ENCODE data around the gene IL11. TPM values are rescaled to one million over a fixed set of nuclear protein-coding genes. Genes with fewer than 3 reads are reported as not detected.

IL11 gene
- total RNA-seq, 4 donors from 2014 or later, result 0.21 TPM; not detected in 3

DNA sequence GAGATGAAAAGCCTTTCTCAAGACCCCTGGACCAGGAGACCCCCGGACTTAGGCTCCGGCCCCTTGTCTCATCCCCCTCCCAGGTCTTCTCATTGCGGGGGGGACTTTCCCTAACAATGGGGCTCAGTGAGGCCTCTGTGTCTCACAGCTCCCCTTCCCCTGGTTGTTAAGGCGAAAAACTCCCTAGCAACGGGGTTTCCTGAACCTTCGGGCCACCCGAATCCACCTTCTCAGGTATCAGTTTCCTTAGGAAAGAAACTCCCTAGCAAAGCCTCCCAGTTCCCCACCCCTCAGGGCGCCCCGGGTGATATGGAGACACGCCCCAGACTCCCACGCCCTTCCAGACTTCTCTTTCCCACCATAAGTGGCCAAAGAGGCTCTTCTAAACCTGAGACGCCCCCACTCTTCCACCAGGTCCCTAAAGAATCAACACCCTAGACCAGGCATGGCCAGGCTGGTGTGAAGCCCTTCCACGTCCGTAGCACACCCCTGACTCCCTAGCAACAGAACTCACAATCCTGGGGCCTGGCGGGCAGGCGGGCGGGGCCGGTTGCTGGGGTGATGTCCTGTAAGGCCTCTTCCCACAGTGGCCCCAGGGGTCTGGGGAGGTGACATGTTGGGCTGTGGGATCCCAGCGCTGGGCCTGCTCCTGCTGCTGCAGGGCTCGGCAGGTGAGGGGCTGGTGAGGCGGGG, 6.1 kb upstream of the IL11 start, which contains the start of gene TMEM190:
TSS of gene TMEM190 (plus strand) at position 586 of the 693 bp plus-strand sequence. CDS start at position 614, 28 bp downstream.
- Histone ChIP-seq H3K36me3 (no peaks in the 10 kb centered on the region), H3K4me1 (peaks cover 0 to 18% (median 0%) of the 10 kb centered on the region in 4 donors), H3K9me3 (no peaks in the 10 kb centered on the region), H3K4me3 (no peak within 1 kb of the TSS), H3K27ac (no peak within 1 kb of the TSS), H3K27me3 (peaks cover 3 to 69% of the 10 kb centered on the region in 2 donors)
- WGBS, 2 donors, result 53 to 56% methylated on average over 20 to 21 of the region's 21 CpGs
- TF ChIP-seq POLR2A (IDR thresholded peaks at IDR 0.05) (no peak), CTCF (IDR thresholded peaks at IDR 0.05) (no peak), EP300 (IDR thresholded peaks at IDR 0.05) (no peak)
- DNase-seq (ENCODE audit: low spot score in 2 of 2), result no peak

GRCh38 chr19:55373993-55374757, 3.9 kb upstream of the IL11 start:
- no peak for DNase-seq (ENCODE audit: low spot score in 2 of 2)
- Histone ChIP-seq H3K9me3 (no peaks in the 10 kb centered on the region), H3K27me3 (peaks cover 7 to 90% of the 10 kb centered on the region in 2 donors), H3K27ac (peak overlapping the region in 2 of 4 donors; percentile 38 to 72), H3K36me3 (no peaks in the 10 kb centered on the region), H3K4me3 (peak overlapping the region in 1 of 4 donors; percentile 24), H3K4me1 (peaks cover 0 to 31% (median 8%) of the 10 kb centered on the region in 4 donors)
- WGBS, 2 donors, result 22% methylated on average over 8 to 14 of the region's 31 CpGs
- TF ChIP-seq POLR2A (IDR thresholded peaks at IDR 0.05), result no peak
- no peak for TF ChIP-seq CTCF (IDR thresholded peaks at IDR 0.05)
- no peak for TF ChIP-seq EP300 (IDR thresholded peaks at IDR 0.05)

DNA sequence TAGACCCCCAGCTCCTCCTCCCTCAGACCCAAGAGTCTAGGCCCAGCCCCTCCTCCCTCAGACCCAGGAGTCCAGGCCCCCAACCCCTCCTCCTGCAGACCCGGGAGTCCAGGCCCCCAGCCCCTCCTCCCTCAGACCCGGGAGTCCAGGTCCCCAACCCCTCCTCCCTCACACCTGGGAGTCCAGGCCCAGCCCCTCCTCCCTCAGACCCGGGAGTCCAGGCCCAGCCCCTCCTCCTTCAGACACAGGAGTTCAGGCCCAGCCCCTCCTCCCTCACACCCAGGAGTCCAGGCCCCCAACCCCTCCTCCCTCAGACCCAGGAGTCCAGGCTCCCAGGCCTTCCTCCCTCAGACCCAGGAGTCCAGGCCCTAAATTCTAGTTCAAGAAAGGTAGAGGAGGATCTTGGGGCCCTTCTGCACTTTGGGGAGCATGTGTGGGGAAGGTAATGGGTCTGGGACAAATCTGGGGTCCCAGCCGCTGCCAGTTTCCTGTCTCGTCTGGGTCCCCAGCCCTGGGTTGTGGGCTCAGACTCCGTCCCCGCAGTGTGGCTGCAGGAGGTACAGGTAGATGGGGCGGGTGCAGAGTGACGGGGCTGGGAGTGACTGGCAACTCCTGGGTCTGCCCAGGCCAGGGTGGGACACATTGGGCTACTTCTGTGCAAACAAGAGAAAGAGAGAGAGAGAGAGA, 3.2 kb upstream of the IL11 start:
- no peak for TF ChIP-seq POLR2A (IDR thresholded peaks at IDR 0.05)
- TF ChIP-seq EP300 (IDR thresholded peaks at IDR 0.05), result no peak
- no peak for TF ChIP-seq CTCF (IDR thresholded peaks at IDR 0.05)
- Histone ChIP-seq H3K9me3 (no peaks in the 10 kb centered on the region), H3K4me3 (no peak overlapping the region), H3K4me1 (peaks cover 0 to 38% (median 10%) of the 10 kb centered on the region in 4 donors), H3K27ac (peak overlapping the region in 1 of 4 donors; percentile 72), H3K27me3 (peaks cover 7 to 97% of the 10 kb centered on the region in 2 donors), H3K36me3 (no peaks in the 10 kb centered on the region)
- no peak for DNase-seq (ENCODE audit: low spot score in 2 of 2)
- 62 to 69% methylated on average over 8 of the region's 9 CpGs for WGBS, 2 donors

GRCh38 chr19:55372316-55373081, 2.2 kb upstream of the IL11 start:
- Histone ChIP-seq H3K36me3 (no peaks in the 10 kb centered on the region), H3K27ac (no peak overlapping the region), H3K9me3 (no peaks in the 10 kb centered on the region), H3K4me1 (peaks cover 0 to 35% (median 10%) of the 10 kb centered on the region in 4 donors), H3K27me3 (peaks cover 7 to 98% of the 10 kb centered on the region in 2 donors), H3K4me3 (no peak overlapping the region)
- DNase-seq (ENCODE audit: low spot score in 2 of 2), result no peak
- TF ChIP-seq CTCF (IDR thresholded peaks at IDR 0.05) (no peak), EP300 (IDR thresholded peaks at IDR 0.05) (no peak)
- WGBS, 2 donors, result 46 to 51% methylated on average over 17 to 19 of the region's 24 CpGs

Data from tibial nerve (tissue), 4 donors.